Progenitor cell of endocrine pancreas (in vitro differentiated cells): Measurements from ENCODE around the gene NIFK. TPM values are rescaled to one million over a fixed set of nuclear protein-coding genes. Genes with fewer than 3 reads are reported as not detected.

Experiments used
- DNase-seq: peaks from one replicate; pipeline ENCODE4 v3.0.0; 2021; ENCODE audit warnings: low spot score; ENCODE audit not compliant: unreplicated experiment
- H3K27ac Mint-ChIP-seq: 2 replicates; pipeline ENCODE4 v1.8.0; 2021; ENCODE audit warnings: mild to moderate bottlenecking, moderate library complexity, mixed read lengths
- H3K27me3 Mint-ChIP-seq: 2 replicates; pipeline ENCODE4 v1.8.0; 2021; ENCODE audit warnings: mixed read lengths
- H3K36me3 Mint-ChIP-seq: 2 replicates; pipeline ENCODE4 v1.8.0; 2022; ENCODE audit warnings: mixed read lengths; ENCODE audit not compliant: insufficient read depth
- H3K4me1 Mint-ChIP-seq: 2 replicates; pipeline ENCODE4 v1.8.0; 2021; ENCODE audit warnings: low read depth, mixed read lengths
- H3K4me3 Mint-ChIP-seq: 2 replicates; pipeline ENCODE4 v1.8.0; 2021; ENCODE audit warnings: low read depth, mild to moderate bottlenecking, moderate library complexity, mixed read lengths
- H3K9me3 Mint-ChIP-seq: 2 replicates; pipeline ENCODE4 v1.8.0; 2021; ENCODE audit warnings: low read depth, mixed read lengths
- CTCF ChIP-seq: fragments of 200-600 bp; sonication (generic); IDR thresholded peaks from one replicate; pipeline ENCODE4 v1.5.0; 2021; ENCODE audit warnings: antibody characterized with exemption, mild to moderate bottlenecking; ENCODE audit not compliant: unreplicated experiment
- total RNA-seq: library from RNA; stranded (reverse); gene quantifications from 2 replicates; pipeline ENCODE4 v1.2.1, GENCODE V29; 2021

NIFK gene
- total RNA-seq, 1 donor from 2014 or later, result 45.0 TPM

- Mint-ChIP-seq H3K27me3 (no peaks in the 10 kb centered on the region), H3K36me3 (peaks cover 6% of the 10 kb centered on the region), H3K9me3 (peaks cover 18% of the 10 kb centered on the region), H3K27ac (no peak overlapping the region), H3K4me1 (peaks cover 2% of the 10 kb centered on the region), H3K4me3 (peak overlapping the region; percentile 52)
- no peak for TF ChIP-seq CTCF
- DNase-seq, result no peak
Measured at GRCh38 chr2:121682396-121683298, 54.0 kb downstream of the NIFK start.

GRCh38 chr2:121677855-121678254 lies 58.8 kb downstream of the NIFK start:
- no peaks in the 10 kb centered on the region for H3K4me1 Mint-ChIP-seq
- TF ChIP-seq CTCF, result no peak
- peaks cover 3% of the 10 kb centered on the region for H3K36me3 Mint-ChIP-seq
- no peaks in the 10 kb centered on the region for H3K27me3 Mint-ChIP-seq
- H3K27ac Mint-ChIP-seq, result no peak overlapping the region
- H3K4me3 Mint-ChIP-seq, result no peak overlapping the region
- H3K9me3 Mint-ChIP-seq, result peaks cover 36% of the 10 kb centered on the region
- no peak for DNase-seq

Other genes starting within 250 kb of the NIFK start
- not detected in 2 replicates for gene RNU4ATAC, start 206.0 kb downstream of the NIFK start, total RNA-seq
- 98.4 and 102 TPM in 2 replicates for gene CLASP1, start 87.4 kb downstream of the NIFK start, total RNA-seq
- gene TSN, start 18.8 kb upstream of the NIFK start, total RNA-seq, result 86.3 and 91.7 TPM in 2 replicates